DND-41 (cell line): Measurements from ENCODE around the gene SPATA22.

Source experiments
- ATAC-seq: fragments of 200-7000 bp; cut with Tn5 transposase; 3 replicates; pipeline ENCODE4 v1.9.1; 2021; ENCODE audit warnings: low read depth; ENCODE audit not compliant: insufficient read depth
- DNase-seq: peaks from one replicate; pipeline ENCODE4 v3.0.0-alpha.2; 2020
- H2AFZ ChIP-seq: 2 replicates; pipeline ENCODE4 v1.6.0; 2012; ENCODE audit warnings: low read depth, low read length
- H3K27ac ChIP-seq: 2 replicates; pipeline ENCODE4 v1.5.1; 2012; ENCODE audit warnings: low read length, inconsistent platforms
- H3K27me3 ChIP-seq: fragments of 200-600 bp; sonication (generic); 2 replicates; pipeline ENCODE4 v1.6.0; 2012; ENCODE audit warnings: low read length, mild to moderate bottlenecking, inconsistent platforms; ENCODE audit not compliant: insufficient read depth, poor library complexity
- H3K36me3 ChIP-seq: 2 replicates; pipeline ENCODE4 v1.5.1; 2012; ENCODE audit warnings: low read length, inconsistent platforms; ENCODE audit not compliant: insufficient read depth
- H3K4me1 ChIP-seq: 2 replicates; pipeline ENCODE4 v1.5.1; 2012; ENCODE audit warnings: mild to moderate bottlenecking, low read length; ENCODE audit not compliant: insufficient read depth
- H3K4me2 ChIP-seq: 2 replicates; pipeline ENCODE4 v1.6.0; 2012; ENCODE audit warnings: mild to moderate bottlenecking, moderate library complexity, low read length, inconsistent platforms; ENCODE audit not compliant: insufficient read depth
- H3K4me3 ChIP-seq, 2 experiments: fragments of 200-600 bp in 1 of 2; shearing (Covaris generic) in 1 of 2; 2 replicates each; pipeline ENCODE4 v1.5.1; 2012 to 2016; ENCODE audit warnings: inconsistent platforms in 2 of 2, low read length in 2 of 2, mild to moderate bottlenecking in 2 of 2, low read depth in 1 of 2, moderate library complexity in 1 of 2
- H3K79me2 ChIP-seq: 2 replicates; pipeline ENCODE4 v1.6.0; 2012; ENCODE audit warnings: low read length, inconsistent platforms; ENCODE audit not compliant: insufficient read depth
- H3K9ac ChIP-seq: 2 replicates; pipeline ENCODE4 v1.6.0; 2012; ENCODE audit warnings: low read depth, mild to moderate bottlenecking, inconsistent platforms, low read length, moderate library complexity
- H3K9me3 ChIP-seq: 2 replicates; pipeline ENCODE4 v1.5.1; 2012; ENCODE audit warnings: low read length, moderate library complexity, mild to moderate bottlenecking, inconsistent platforms; ENCODE audit not compliant: insufficient read depth, severe bottlenecking
- H4K20me1 ChIP-seq: 2 replicates; pipeline ENCODE4 v1.6.0; 2012; ENCODE audit warnings: low read length; ENCODE audit not compliant: insufficient read depth
- EZH2 ChIP-seq: IDR thresholded peaks from 3 replicates; pipeline ENCODE4 v1.6.1; 2012; ENCODE audit warnings: borderline replicate concordance, low read depth, mild to moderate bottlenecking, moderate library complexity, low read length, inconsistent platforms; ENCODE audit not compliant: severe bottlenecking
- TF ChIP-seq, protein P1 (sequence below): IDR thresholded peaks from 2 replicates; pipeline ENCODE4 v1.5.1; 2012; ENCODE audit warnings: borderline replicate concordance, low read length, moderate library complexity, mild to moderate bottlenecking; ENCODE audit not compliant: poor library complexity, severe bottlenecking; ENCODE audit errors: extremely low read depth

SPATA22 gene

DNA sequence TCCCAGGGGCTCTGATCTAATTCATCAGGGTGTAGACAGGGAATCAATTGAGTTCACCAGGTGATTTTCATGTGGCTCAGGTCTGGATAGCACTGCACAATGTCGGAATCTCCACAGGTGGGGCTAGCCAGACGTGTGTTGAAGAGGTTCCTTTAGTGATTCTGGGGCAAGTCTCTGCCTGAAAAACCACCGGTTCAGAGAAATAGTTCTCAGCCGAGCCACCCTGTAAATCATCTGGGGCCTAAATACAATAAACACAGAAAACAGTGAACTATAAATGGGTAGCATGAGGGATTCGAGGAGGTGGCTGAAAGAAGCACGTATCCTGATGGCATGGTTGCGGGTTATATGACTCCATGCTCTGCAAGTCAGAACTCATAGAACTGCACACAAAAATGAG is 25.5 kb upstream of the SPATA22 start:
- no peak overlapping the region for H3K4me3 ChIP-seq
- H2AFZ ChIP-seq = no peak overlapping the region
- DNase-seq (no peak), ATAC-seq (no peak)
- peaks cover 14% of the 10 kb centered on the region for H3K27me3 ChIP-seq
- H3K9ac ChIP-seq = no peak overlapping the region
- no peaks in the 10 kb centered on the region for H3K36me3 ChIP-seq
- H3K79me2 ChIP-seq = no peaks in the 10 kb centered on the region
- H3K27ac ChIP-seq = no peak overlapping the region
- no peaks in the 10 kb centered on the region for H3K4me1 ChIP-seq
- no peaks in the 10 kb centered on the region for H4K20me1 ChIP-seq
- H3K4me2 ChIP-seq = no peak overlapping the region
- H3K9me3 ChIP-seq = no peaks in the 10 kb centered on the region
- TF ChIP-seq, protein P1, sequence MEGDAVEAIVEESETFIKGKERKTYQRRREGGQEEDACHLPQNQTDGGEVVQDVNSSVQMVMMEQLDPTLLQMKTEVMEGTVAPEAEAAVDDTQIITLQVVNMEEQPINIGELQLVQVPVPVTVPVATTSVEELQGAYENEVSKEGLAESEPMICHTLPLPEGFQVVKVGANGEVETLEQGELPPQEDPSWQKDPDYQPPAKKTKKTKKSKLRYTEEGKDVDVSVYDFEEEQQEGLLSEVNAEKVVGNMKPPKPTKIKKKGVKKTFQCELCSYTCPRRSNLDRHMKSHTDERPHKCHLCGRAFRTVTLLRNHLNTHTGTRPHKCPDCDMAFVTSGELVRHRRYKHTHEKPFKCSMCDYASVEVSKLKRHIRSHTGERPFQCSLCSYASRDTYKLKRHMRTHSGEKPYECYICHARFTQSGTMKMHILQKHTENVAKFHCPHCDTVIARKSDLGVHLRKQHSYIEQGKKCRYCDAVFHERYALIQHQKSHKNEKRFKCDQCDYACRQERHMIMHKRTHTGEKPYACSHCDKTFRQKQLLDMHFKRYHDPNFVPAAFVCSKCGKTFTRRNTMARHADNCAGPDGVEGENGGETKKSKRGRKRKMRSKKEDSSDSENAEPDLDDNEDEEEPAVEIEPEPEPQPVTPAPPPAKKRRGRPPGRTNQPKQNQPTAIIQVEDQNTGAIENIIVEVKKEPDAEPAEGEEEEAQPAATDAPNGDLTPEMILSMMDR = no peak
- TF ChIP-seq EZH2 = no peak

DNA sequence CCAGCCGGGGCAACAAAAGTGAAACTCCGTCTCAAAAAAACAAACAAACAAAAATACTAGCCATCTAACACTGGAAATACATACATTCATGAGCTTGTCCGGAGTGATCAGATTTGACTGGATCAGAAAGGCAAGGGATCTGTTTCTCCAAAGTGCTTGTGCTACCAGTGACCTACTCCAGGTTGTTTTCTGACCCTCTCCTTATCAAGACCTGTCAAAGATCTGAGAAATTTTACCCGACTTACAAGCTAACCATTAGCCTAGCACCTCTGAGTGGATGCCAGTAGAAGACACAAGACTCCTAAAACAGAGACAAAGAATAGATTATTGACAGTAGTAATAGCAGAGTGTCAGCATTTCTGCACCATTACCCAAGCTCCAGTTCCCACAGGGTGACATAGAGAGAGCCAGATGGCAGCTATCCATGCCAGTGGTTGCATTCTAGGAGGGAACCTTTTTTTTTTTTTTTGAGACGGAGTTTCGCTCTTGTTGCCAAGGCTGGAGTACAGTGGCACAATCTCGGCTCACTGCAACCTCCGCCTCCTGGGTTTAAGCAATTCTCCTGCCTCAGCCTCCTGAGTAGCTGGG is 14.0 kb upstream of the SPATA22 start:
- Histone ChIP-seq H3K27ac (no peak overlapping the region), H3K9me3 (no peaks in the 10 kb centered on the region), H3K36me3 (no peaks in the 10 kb centered on the region), H3K79me2 (no peaks in the 10 kb centered on the region), H4K20me1 (no peaks in the 10 kb centered on the region), H2AFZ (no peak overlapping the region), H3K27me3 (peaks cover 25% of the 10 kb centered on the region), H3K4me1 (no peaks in the 10 kb centered on the region), H3K4me2 (no peak overlapping the region), H3K4me3 (no peak overlapping the region), H3K9ac (no peak overlapping the region)
- ATAC-seq (no peak), DNase-seq (no peak)
- no peak for TF ChIP-seq EZH2
- TF ChIP-seq, protein P1 = no peak

DNA sequence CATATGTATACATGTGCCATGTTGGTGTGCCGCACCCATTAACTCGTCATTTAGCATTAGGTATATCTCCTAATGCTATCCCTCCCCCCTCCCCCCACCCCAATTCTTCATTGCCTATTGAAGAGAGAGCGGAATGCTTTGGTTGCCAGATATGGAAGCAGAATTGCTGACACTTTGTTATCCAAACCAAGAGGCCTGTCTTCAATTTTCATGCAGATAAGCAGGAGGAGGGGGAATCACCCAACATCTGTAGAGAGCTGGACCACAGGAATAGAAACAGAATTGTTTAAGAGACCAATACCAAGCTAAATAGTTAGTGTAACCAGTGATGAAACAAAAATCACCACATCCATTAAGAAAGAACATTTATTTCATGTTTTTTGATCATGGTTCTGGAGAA is 11.2 kb upstream of the SPATA22 start:
- Histone ChIP-seq H3K4me2 (no peak overlapping the region), H3K36me3 (no peaks in the 10 kb centered on the region), H3K79me2 (no peaks in the 10 kb centered on the region), H3K4me1 (no peaks in the 10 kb centered on the region), H3K9me3 (no peaks in the 10 kb centered on the region), H3K4me3 (no peak overlapping the region), H4K20me1 (no peaks in the 10 kb centered on the region), H2AFZ (no peak overlapping the region), H3K9ac (no peak overlapping the region), H3K27me3 (peaks cover 15% of the 10 kb centered on the region), H3K27ac (no peak overlapping the region)
- no peak for DNase-seq
- no peak for ATAC-seq
- no peak for TF ChIP-seq EZH2
- TF ChIP-seq, protein P1 = no peak
